ENCODE data around the gene GDPD1.

Gene GDPD1

GRCh38 chr17:59315866-59316265 lies 95.6 kb downstream of the GDPD1 start:
- no peak for DNase-seq (ENCODE audit: low read depth)

Measured in GM04503 (cell line).